ENCODE measurements around the gene PMEPA1. TPM values are rescaled to one million over a fixed set of nuclear protein-coding genes. Genes with fewer than 3 reads are reported as not detected.
A peak's percentile ranks its signal among the peaks of the same experiment; 100 is the strongest.

PMEPA1 gene
- total and polyA plus RNA-seq, 2 experiments from 2014 or later: 7.3 to 15.4 TPM

GRCh38 chr20:57671662-57672061 is 38.2 kb downstream of the PMEPA1 start (continued):
- no peak for TF ChIP-seq ZNF462 (CRISPR knock-in tag; IDR thresholded peaks at IDR 0.05)
- TF ChIP-seq CREB1 (CRISPR knock-in tag; IDR thresholded peaks at IDR 0.05; ENCODE audit: low read depth): no peak
- peak in 1 of 2 experiments; percentile 11; a peak in 1 of 4 replicates for TF ChIP-seq CTCF (conservative IDR thresholded peaks at IDR 0.05; ENCODE audit: low read depth in 2 of 2)
- no peak for TF ChIP-seq ZNF331 (CRISPR knock-in tag; IDR thresholded peaks at IDR 0.05; ENCODE audit: low read depth)

GRCh38 chr20:57671072-57671391 is 38.8 kb downstream of the PMEPA1 start:
- no peak overlapping the region for H3K27ac Mint-ChIP-seq
- no peak overlapping the region for H2AFZ ChIP-seq
- TF ChIP-seq EZH2 (IDR thresholded peaks at IDR 0.05; ENCODE audit: low read depth, unreplicated experiment) (no peak), ZNF331 (CRISPR knock-in tag; IDR thresholded peaks at IDR 0.05; ENCODE audit: low read depth) (no peak), JUNB (IDR thresholded peaks at IDR 0.05; ENCODE audit: unreplicated experiment) (no peak), ZNF114 (CRISPR knock-in tag; IDR thresholded peaks at IDR 0.05) (no peak), STAT1 (IDR thresholded peaks at IDR 0.05; ENCODE audit: unreplicated experiment) (no peak), CREB1 (CRISPR knock-in tag; IDR thresholded peaks at IDR 0.05; ENCODE audit: low read depth) (no peak), REST (IDR thresholded peaks at IDR 0.05; ENCODE audit: unreplicated experiment) (no peak), CTCF (conservative IDR thresholded peaks at IDR 0.05; ENCODE audit: low read depth in 2 of 2) (no peak), NANOG (IDR thresholded peaks at IDR 0.05; ENCODE audit: borderline replicate concordance) (no peak), EZH2phosphoT487 (IDR thresholded peaks at IDR 0.05; ENCODE audit: unreplicated experiment) (no peak), POLR2AphosphoS5 (IDR thresholded peaks at IDR 0.05; ENCODE audit: low read depth) (no peak)

More at GRCh38 chr20:57671072-57671391, 38.8 kb downstream of the PMEPA1 start:
- Mint-ChIP-seq H3K27me3 (ENCODE audit: insufficient read depth, low read depth, poor library complexity) (peaks cover 4% of the 10 kb centered on the region), H3K4me1 (peaks cover 68% of the 10 kb centered on the region), H3K9me3 (no peaks in the 10 kb centered on the region), H3K4me3 (no peak overlapping the region), H3K36me3 (ENCODE audit: low read depth) (no peaks in the 10 kb centered on the region)
- H3K36me3 ChIP-seq (ENCODE audit: insufficient read depth): no peaks in the 10 kb centered on the region
- H3K27me3 ChIP-seq (ENCODE audit: insufficient read depth): no peaks in the 10 kb centered on the region
- DNase-seq (ENCODE audit: low spot score): no peak
- no peaks in the 10 kb centered on the region for H3K9me2 ChIP-seq (ENCODE audit: insufficient read depth)
- H3K79me2 ChIP-seq (replicated peaks; ENCODE audit: insufficient read depth): peaks cover 96% of the 10 kb centered on the region
- H3K4me3 ChIP-seq: no peak overlapping the region
- peaks cover 25% of the 10 kb centered on the region; the same call in 1 of the 2 replicates for H4K20me1 ChIP-seq (replicated peaks; ENCODE audit: insufficient read depth)
- no peak overlapping the region for H3K27ac ChIP-seq (ENCODE audit: low read depth)
- no peaks in the 10 kb centered on the region for H3F3A ChIP-seq (replicated peaks; ENCODE audit: low read depth)
- no peak for ATAC-seq
- no peak overlapping the region for H3K4me2 ChIP-seq
- H3K4me1 ChIP-seq (ENCODE audit: insufficient read depth): peaks cover 19% of the 10 kb centered on the region

All from GM23338 (cell line).